Endothelial cell of umbilical vein (primary cell): ENCODE measurements around the gene KAZN. TPM values are rescaled to one million over a fixed set of nuclear protein-coding genes. Genes with fewer than 3 reads are reported as not detected.

Experiments used
- BruUV-seq: library from RNA; stranded (reverse); fragments of 400-500 nt; replicated peaks from 2 replicates; lab custom pipeline; 2021; lab: Mats Ljungman, UMichigan
- CTCF ChIA-PET: fragments of 300-600, 350-600 bp; sonication (Branson Sonifier 250); formaldehyde crosslinking; loops from one replicate; lab custom pipeline; 2021; ENCODE audit warnings: antibody characterized with exemption, inconsistent platforms; lab: Charles Lee
- POLR2A ChIA-PET: fragments of 300-600, 350-600 bp; sonication (Branson Sonifier 250); formaldehyde crosslinking; loops from one replicate; lab custom pipeline; 2021; ENCODE audit warnings: antibody characterized with exemption, inconsistent platforms; lab: Charles Lee
- DNase-seq: peaks from one replicate; pipeline ENCODE4 v3.0.0-alpha.2; 2011; ENCODE audit warnings: low read depth, low spot score
- FAIRE-seq: peaks from 2 replicates; lab custom pipeline; 2011; peaks lifted over from hg19 to GRCh38; lab: Jason Lieb, UNC
- H2AFZ ChIP-seq: 2 replicates; pipeline ENCODE4 v1.6.0; 2012; ENCODE audit warnings: low read depth, low read length, control low read depth, inconsistent platforms
- H3K27ac ChIP-seq: 2 replicates; pipeline ENCODE4 v1.5.1; 2011; ENCODE audit warnings: low read depth, mild to moderate bottlenecking, control low read depth, low read length, moderate library complexity; ENCODE audit not compliant: insufficient read depth
- H3K27me3 ChIP-seq, 2 experiments: 2 replicates each; pipeline versions ENCODE4 v1.6.0 to v1.6.1; 2011; ENCODE audit warnings: low read length in 2 of 2, mixed read lengths in 1 of 2; ENCODE audit not compliant: control insufficient read depth in 2 of 2, insufficient read depth in 2 of 2
- H3K36me3 ChIP-seq, 2 experiments: 2 replicates in 1 of 2; 3 replicates in 1 of 2; pipeline ENCODE4 v1.5.1; 2011; ENCODE audit warnings: low read length in 2 of 2, mild to moderate bottlenecking in 1 of 2, moderate library complexity in 1 of 2; ENCODE audit not compliant: control insufficient read depth in 2 of 2, insufficient read depth in 2 of 2; ENCODE audit errors: extremely low read depth in 1 of 2
- H3K4me1 ChIP-seq: 3 replicates; pipeline ENCODE4 v1.5.1; 2011; ENCODE audit warnings: mild to moderate bottlenecking, low read length; ENCODE audit not compliant: control insufficient read depth, insufficient read depth; ENCODE audit errors: extremely low read depth
- H3K4me2 ChIP-seq: 2 replicates; pipeline ENCODE4 v1.6.1; 2011; ENCODE audit warnings: low read length, control low read depth, mixed read lengths; ENCODE audit not compliant: insufficient read depth
- H3K4me3 ChIP-seq, 3 experiments: fragments of 200-600 bp in 1 of 3; sonication (generic), shearing (Covaris generic) in 1 of 3; replicated peaks in 1 of 3; 2 replicates each; pipeline ENCODE4 v1.5.1; 2011 to 2016; ENCODE audit warnings: control low read depth in 3 of 3, low read length in 3 of 3, mild to moderate bottlenecking in 2 of 3, inconsistent platforms in 1 of 3, low read depth in 1 of 3, moderate library complexity in 1 of 3; ENCODE audit not compliant: insufficient read depth in 1 of 3
- H3K79me2 ChIP-seq: 2 replicates; pipeline ENCODE4 v1.6.0; 2012; ENCODE audit warnings: low read length, inconsistent platforms; ENCODE audit not compliant: control insufficient read depth, insufficient read depth
- H3K9ac ChIP-seq: replicated peaks from 2 replicates; pipeline ENCODE3; 2011; ENCODE audit warnings: low read length, control low read depth; ENCODE audit not compliant: insufficient read depth; ENCODE audit errors: extremely low read depth
- H3K9me1 ChIP-seq: replicated peaks from 3 replicates; pipeline ENCODE4 v1.6.0; 2011; ENCODE audit warnings: mild to moderate bottlenecking, low read length; ENCODE audit not compliant: control insufficient read depth, insufficient read depth; ENCODE audit errors: extremely low read depth
- H3K9me3 ChIP-seq: replicated peaks from 2 replicates; pipeline ENCODE4 v1.5.1; 2012; ENCODE audit warnings: low read length, inconsistent platforms; ENCODE audit not compliant: control insufficient read depth, insufficient read depth
- H4K20me1 ChIP-seq: replicated peaks from 2 replicates; pipeline ENCODE3; 2011; ENCODE audit warnings: mild to moderate bottlenecking, low read length; ENCODE audit not compliant: control insufficient read depth, insufficient read depth; ENCODE audit errors: extremely low read depth
- EZH2 ChIP-seq: IDR thresholded peaks from 2 replicates; pipeline ENCODE4 v1.6.1; 2012; ENCODE audit warnings: borderline replicate concordance, low read depth, mild to moderate bottlenecking, moderate library complexity, low read length, inconsistent platforms; ENCODE audit not compliant: severe bottlenecking
- FOS ChIP-seq: IDR thresholded peaks from 2 replicates; pipeline ENCODE4 v1.6.1; 2011; ENCODE audit warnings: mild to moderate bottlenecking, low read length, moderate library complexity, borderline replicate concordance; ENCODE audit not compliant: insufficient read depth
- GATA2 ChIP-seq: IDR thresholded peaks from 2 replicates; pipeline ENCODE4 v1.7.0; 2011; ENCODE audit warnings: low read depth, mild to moderate bottlenecking, moderate library complexity, mixed read lengths, low read length; ENCODE audit not compliant: insufficient read length, insufficient read depth
- JUN ChIP-seq: IDR thresholded peaks from 2 replicates; pipeline ENCODE4 v1.6.1; 2011; ENCODE audit warnings: borderline replicate concordance, low read depth; ENCODE audit not compliant: insufficient read length, insufficient read depth
- MYC ChIP-seq: IDR thresholded peaks from one replicate; pipeline ENCODE4 v1.6.1; 2011; ENCODE audit warnings: mild to moderate bottlenecking, low read depth, low read length
- POLR2A ChIP-seq: IDR thresholded peaks from 2 replicates; pipeline ENCODE4 v1.6.1; 2012; ENCODE audit warnings: low read depth, mild to moderate bottlenecking, control low read depth, low read length
- POLR2AphosphoS5 ChIP-seq: IDR thresholded peaks from 2 replicates; pipeline ENCODE4 v1.6.1; 2012; ENCODE audit warnings: low read depth, mild to moderate bottlenecking, control low read depth, low read length, moderate library complexity; ENCODE audit not compliant: insufficient read depth
- dilution Hi-C: fragments of 300-500 bp; cut with MboI; formaldehyde crosslinking; loops from one replicate; pipeline ENCODE4 v1.15.0; 2019; ENCODE audit warnings: low sequenced_read_pairs; ENCODE audit not compliant: extremely low pct_ligation_motif_present
- intact Hi-C: fragments of 100-400 bp; cut with micrococcal nuclease; formaldehyde crosslinking; loops from one replicate; pipeline ENCODE4 v1.10.0; 2022
- polyA plus RNA-seq, 4 experiments: library from polyadenylated mRNA; depleted of rRNA in 3 of 4; stranded (reverse) in 3 of 4; unstranded in 1 of 4; fragments of >200 nt; gene quantifications; 2 replicates each; pipeline versions ENCODE4 v1.2.1 to v1.2.3, GENCODE V29; 2011 to 2012; ENCODE audit warnings: missing spikeins in 1 of 4
- total RNA-seq: library from RNA; stranded (reverse); gene quantifications from 2 replicates; pipeline ENCODE4 v1.2.3, GENCODE V29; 2021
- TF ChIP-seq, protein P1 (sequence below), 2 donors: IDR thresholded peaks; 1 replicate in 1 of 2; 2 replicates in 1 of 2; pipeline ENCODE4 v1.5.1; 2011; ENCODE audit warnings: low read length in 2 of 2, mild to moderate bottlenecking in 2 of 2, moderate library complexity in 2 of 2, control low read depth in 1 of 2, inconsistent platforms in 1 of 2, low read depth in 1 of 2; ENCODE audit not compliant: insufficient read depth in 1 of 2; ENCODE audit errors: extremely low read depth in 1 of 2
- TF ChIP-seq, protein P2 (sequence below): IDR thresholded peaks from 2 replicates; pipeline ENCODE4 v1.6.1; 2011; ENCODE audit not compliant: insufficient read depth, insufficient read length

Gene KAZN
- total and polyA plus RNA-seq, 2 donors (not counting 3 experiments of a cell fraction or from before 2014, with no cell fraction given) = 1.6 to 5.8 TPM

DNA sequence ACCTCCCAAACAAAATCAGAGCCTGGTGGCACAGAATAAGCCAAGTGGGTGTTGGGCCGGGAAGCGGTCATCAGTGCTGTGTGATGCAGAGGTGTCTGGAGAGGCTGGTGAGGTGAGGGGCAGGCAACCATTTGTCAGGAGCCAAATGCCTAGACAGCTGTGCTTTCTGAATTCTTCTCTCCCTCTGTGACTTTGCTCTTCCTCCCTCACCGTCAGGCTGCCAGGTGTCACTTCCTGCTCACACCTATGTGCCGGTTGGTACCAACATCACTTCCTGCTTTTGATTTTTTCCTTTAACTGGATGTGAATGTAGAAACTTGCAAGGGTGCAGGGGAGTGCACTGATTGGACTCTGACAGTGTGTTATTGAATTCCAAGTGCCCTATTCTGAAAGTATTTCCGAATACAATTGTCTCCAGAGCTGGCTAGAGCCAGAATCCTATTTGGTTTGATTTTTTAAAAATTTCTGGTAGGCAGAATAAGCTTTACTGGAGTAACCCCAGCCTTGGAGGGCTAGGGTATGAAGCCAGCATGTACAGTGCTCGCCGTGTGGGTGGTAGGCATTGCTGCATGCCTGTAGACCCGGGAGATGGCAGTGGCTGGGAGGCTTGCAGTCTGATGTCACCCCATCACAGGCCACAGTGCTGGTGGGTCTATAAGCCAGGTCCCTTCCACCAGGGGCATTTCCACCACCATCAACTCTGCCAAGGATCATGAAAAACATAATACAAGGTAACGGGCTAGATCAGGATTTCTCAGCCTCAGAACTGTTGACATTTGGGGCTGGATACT, 210.9 kb downstream of the KAZN start:
- H3K9me1 ChIP-seq = no peaks in the 10 kb centered on the region
- CTCF ChIA-PET = no interaction called here
- H3K4me1 ChIP-seq = no peaks in the 10 kb centered on the region
- no peak overlapping the region for H3K27ac ChIP-seq
- POLR2A ChIA-PET = no interaction called here
- H3K36me3 ChIP-seq = no peaks in the 10 kb centered on the region
- H3K27me3 ChIP-seq = no peaks in the 10 kb centered on the region
- no peak for FAIRE-seq
- no peak overlapping the region for H3K9ac ChIP-seq
- dilution Hi-C loops (no loop called here), intact Hi-C loops (no loop called here)
- no peaks in the 10 kb centered on the region for H4K20me1 ChIP-seq
- H3K4me3 ChIP-seq = no peak overlapping the region
- H2AFZ ChIP-seq = no peak overlapping the region
- no peak overlapping the region for H3K4me2 ChIP-seq
- H3K9me3 ChIP-seq = no peaks in the 10 kb centered on the region
- DNase-seq = no peak
- no peaks in the 10 kb centered on the region for H3K79me2 ChIP-seq
- TF ChIP-seq GATA2 = no peak
- TF ChIP-seq, protein P1, sequence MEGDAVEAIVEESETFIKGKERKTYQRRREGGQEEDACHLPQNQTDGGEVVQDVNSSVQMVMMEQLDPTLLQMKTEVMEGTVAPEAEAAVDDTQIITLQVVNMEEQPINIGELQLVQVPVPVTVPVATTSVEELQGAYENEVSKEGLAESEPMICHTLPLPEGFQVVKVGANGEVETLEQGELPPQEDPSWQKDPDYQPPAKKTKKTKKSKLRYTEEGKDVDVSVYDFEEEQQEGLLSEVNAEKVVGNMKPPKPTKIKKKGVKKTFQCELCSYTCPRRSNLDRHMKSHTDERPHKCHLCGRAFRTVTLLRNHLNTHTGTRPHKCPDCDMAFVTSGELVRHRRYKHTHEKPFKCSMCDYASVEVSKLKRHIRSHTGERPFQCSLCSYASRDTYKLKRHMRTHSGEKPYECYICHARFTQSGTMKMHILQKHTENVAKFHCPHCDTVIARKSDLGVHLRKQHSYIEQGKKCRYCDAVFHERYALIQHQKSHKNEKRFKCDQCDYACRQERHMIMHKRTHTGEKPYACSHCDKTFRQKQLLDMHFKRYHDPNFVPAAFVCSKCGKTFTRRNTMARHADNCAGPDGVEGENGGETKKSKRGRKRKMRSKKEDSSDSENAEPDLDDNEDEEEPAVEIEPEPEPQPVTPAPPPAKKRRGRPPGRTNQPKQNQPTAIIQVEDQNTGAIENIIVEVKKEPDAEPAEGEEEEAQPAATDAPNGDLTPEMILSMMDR (IDR thresholded peaks at IDR 0.05; ENCODE audit: extremely low read depth in 1 of 2, insufficient read depth in 1 of 2, low read depth in 1 of 2, low read length in 2 of 2) = no peak
- TF ChIP-seq MYC = no peak
- no peak for TF ChIP-seq POLR2AphosphoS5
- TF ChIP-seq, protein P2, sequence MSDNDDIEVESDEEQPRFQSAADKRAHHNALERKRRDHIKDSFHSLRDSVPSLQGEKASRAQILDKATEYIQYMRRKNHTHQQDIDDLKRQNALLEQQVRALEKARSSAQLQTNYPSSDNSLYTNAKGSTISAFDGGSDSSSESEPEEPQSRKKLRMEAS = no peak
- TF ChIP-seq EZH2 = no peak
- no peak for TF ChIP-seq FOS
- no peak for TF ChIP-seq JUN
- no peak for TF ChIP-seq POLR2A
- BruUV-seq = no TSS peak
